CD4-positive, alpha-beta T cell (primary cell): Measurements from ENCODE around the gene ETFA. TPM values are rescaled to one million over a fixed set of nuclear protein-coding genes. Genes with fewer than 3 reads are reported as not detected.

Experiments used
- ATAC-seq: fragments of 200-7000 bp; cut with Tn5 transposase; one replicate; pipeline ENCODE4 v1.10.0; 2022; ENCODE audit warnings: mild to moderate bottlenecking; ENCODE audit not compliant: poor library complexity
- CTCF ChIA-PET: fragments of 350-600 bp; sonication (Branson Sonifier 250); formaldehyde crosslinking; loops from one replicate; lab custom pipeline; 2021; ENCODE audit warnings: antibody characterized with exemption, inconsistent platforms; lab: Charles Lee
- POLR2A ChIA-PET: fragments of 350-600 bp; sonication (Branson Sonifier 250); formaldehyde crosslinking; loops from one replicate; lab custom pipeline; 2021; ENCODE audit warnings: antibody characterized with exemption, inconsistent platforms; lab: Charles Lee
- DNase-seq, 14 experiments: peaks; one replicate each; pipeline ENCODE4 v3.0.0-alpha.2; 2013 to 2020; ENCODE audit warnings: mixed read lengths in 2 of 14
- H3K27ac ChIP-seq, 2 donors: one replicate each; pipeline versions ENCODE4 v1.5.1 to v1.7.0; 2013; ENCODE audit warnings: low read length in 2 of 2, low read depth in 1 of 2, mild to moderate bottlenecking in 1 of 2
- H3K27me3 ChIP-seq, 2 experiments: 1 replicate in 1 of 2; 2 replicates in 1 of 2; pipeline versions ENCODE4 v1.6.1 to v1.7.0; 2013; ENCODE audit warnings: low read length in 2 of 2, control low read depth in 1 of 2, mild to moderate bottlenecking in 1 of 2, moderate library complexity in 1 of 2; ENCODE audit not compliant: insufficient read depth in 2 of 2, control insufficient read depth in 1 of 2
- H3K36me3 ChIP-seq: one replicate; pipeline ENCODE4 v1.6.1; 2013; ENCODE audit warnings: low read length, control low read depth; ENCODE audit not compliant: insufficient read depth
- H3K4me1 ChIP-seq: one replicate; pipeline ENCODE4 v1.6.1; 2013; ENCODE audit warnings: low read length, control low read depth; ENCODE audit not compliant: insufficient read depth
- H3K4me3 ChIP-seq: one replicate; pipeline ENCODE4 v1.5.1; 2013; ENCODE audit warnings: mild to moderate bottlenecking, low read length, moderate library complexity
- H3K9me3 ChIP-seq, 2 experiments: 1 replicate in 1 of 2; 2 replicates in 1 of 2; pipeline versions ENCODE4 v1.6.1 to v1.7.0; 2013; ENCODE audit warnings: low read length in 2 of 2, mild to moderate bottlenecking in 2 of 2, control low read depth in 1 of 2, moderate library complexity in 1 of 2; ENCODE audit not compliant: control insufficient read depth in 1 of 2, insufficient read depth in 1 of 2
- H3K27ac Mint-ChIP-seq: one replicate; pipeline ENCODE4 v1.8.0; 2020; ENCODE audit warnings: mixed read lengths
- H3K27me3 Mint-ChIP-seq: one replicate; pipeline ENCODE4 v1.8.0; 2021; ENCODE audit warnings: mixed read lengths
- H3K36me3 Mint-ChIP-seq: one replicate; pipeline ENCODE4 v1.8.0; 2021; ENCODE audit warnings: low read depth, mixed read lengths
- H3K4me1 Mint-ChIP-seq: one replicate; pipeline ENCODE4 v1.8.0; 2021; ENCODE audit warnings: low read depth, mixed read lengths
- H3K4me3 Mint-ChIP-seq: one replicate; pipeline ENCODE4 v1.8.0; 2020; ENCODE audit warnings: mild to moderate bottlenecking, mixed read lengths
- H3K9me3 Mint-ChIP-seq: one replicate; pipeline ENCODE4 v1.8.0; 2020; ENCODE audit warnings: mixed read lengths
- intact Hi-C, 2 experiments: fragments of 100-400 bp; cut with DNase I in 1 of 2; cut with micrococcal nuclease in 1 of 2; formaldehyde crosslinking; loops; one replicate each; pipeline versions ENCODE4 v1.15.1 to v1.9.0; 2023 to 2025; cut with DNase I, micrococcal nuclease
- total RNA-seq, 174 experiments: library from RNA in 2 of 174; stranded (reverse) in 2 of 174; gene quantifications; one replicate each; pipeline ENCODE4 v1.2.3 and lab custom pipeline; 2021 to 2026
- TF ChIP-seq, protein P1 (sequence below): fragments of 200-600 bp; IDR thresholded peaks from one replicate; pipeline ENCODE4 v1.8.0; 2022; ENCODE audit warnings: antibody characterized with exemption, mild to moderate bottlenecking

ETFA gene
- total RNA-seq, 2 experiments from 2014 or later = 11.4 to 15.2 TPM

DNA sequence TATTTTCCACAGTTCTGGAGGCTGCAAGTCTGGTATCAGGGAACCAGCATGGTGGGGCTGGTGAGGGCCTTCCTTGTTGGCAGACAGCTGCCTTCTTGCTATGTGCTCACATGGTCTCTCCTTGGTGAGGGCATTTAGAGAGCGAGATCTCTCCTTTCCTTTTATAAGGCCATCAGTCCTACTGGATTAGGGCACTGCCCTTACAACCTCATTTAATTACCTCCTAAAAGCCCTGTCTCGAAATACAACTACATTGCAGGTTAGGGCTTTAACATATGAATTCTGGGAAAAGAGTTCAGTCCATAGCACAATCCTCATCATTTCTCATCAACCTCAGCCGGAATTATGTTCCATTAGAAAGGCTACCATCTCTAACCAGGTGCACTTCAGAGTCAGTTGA is 47.2 kb upstream of the ETFA start:
- no peaks in the 10 kb centered on the region for H3K4me1 Mint-ChIP-seq
- no peak overlapping the region for H3K27ac Mint-ChIP-seq
- H3K27ac ChIP-seq = no peak overlapping the region
- no peaks in the 10 kb centered on the region for H3K9me3 ChIP-seq
- DNase-seq = no peak
- POLR2A ChIA-PET = no interaction called here
- TF ChIP-seq, protein P1, sequence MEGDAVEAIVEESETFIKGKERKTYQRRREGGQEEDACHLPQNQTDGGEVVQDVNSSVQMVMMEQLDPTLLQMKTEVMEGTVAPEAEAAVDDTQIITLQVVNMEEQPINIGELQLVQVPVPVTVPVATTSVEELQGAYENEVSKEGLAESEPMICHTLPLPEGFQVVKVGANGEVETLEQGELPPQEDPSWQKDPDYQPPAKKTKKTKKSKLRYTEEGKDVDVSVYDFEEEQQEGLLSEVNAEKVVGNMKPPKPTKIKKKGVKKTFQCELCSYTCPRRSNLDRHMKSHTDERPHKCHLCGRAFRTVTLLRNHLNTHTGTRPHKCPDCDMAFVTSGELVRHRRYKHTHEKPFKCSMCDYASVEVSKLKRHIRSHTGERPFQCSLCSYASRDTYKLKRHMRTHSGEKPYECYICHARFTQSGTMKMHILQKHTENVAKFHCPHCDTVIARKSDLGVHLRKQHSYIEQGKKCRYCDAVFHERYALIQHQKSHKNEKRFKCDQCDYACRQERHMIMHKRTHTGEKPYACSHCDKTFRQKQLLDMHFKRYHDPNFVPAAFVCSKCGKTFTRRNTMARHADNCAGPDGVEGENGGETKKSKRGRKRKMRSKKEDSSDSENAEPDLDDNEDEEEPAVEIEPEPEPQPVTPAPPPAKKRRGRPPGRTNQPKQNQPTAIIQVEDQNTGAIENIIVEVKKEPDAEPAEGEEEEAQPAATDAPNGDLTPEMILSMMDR = no peak
- H3K36me3 Mint-ChIP-seq = peaks cover 10% of the 10 kb centered on the region
- no peaks in the 10 kb centered on the region for H3K27me3 ChIP-seq
- H3K4me1 ChIP-seq = no peaks in the 10 kb centered on the region
- H3K27me3 Mint-ChIP-seq = no peaks in the 10 kb centered on the region
- intact Hi-C loops = no loop called here
- no peaks in the 10 kb centered on the region for H3K36me3 ChIP-seq
- no peak overlapping the region for H3K4me3 ChIP-seq
- CTCF ChIA-PET = no interaction called here
- no peak overlapping the region for H3K4me3 Mint-ChIP-seq
- no peak for ATAC-seq
- H3K9me3 Mint-ChIP-seq = no peaks in the 10 kb centered on the region

DNA sequence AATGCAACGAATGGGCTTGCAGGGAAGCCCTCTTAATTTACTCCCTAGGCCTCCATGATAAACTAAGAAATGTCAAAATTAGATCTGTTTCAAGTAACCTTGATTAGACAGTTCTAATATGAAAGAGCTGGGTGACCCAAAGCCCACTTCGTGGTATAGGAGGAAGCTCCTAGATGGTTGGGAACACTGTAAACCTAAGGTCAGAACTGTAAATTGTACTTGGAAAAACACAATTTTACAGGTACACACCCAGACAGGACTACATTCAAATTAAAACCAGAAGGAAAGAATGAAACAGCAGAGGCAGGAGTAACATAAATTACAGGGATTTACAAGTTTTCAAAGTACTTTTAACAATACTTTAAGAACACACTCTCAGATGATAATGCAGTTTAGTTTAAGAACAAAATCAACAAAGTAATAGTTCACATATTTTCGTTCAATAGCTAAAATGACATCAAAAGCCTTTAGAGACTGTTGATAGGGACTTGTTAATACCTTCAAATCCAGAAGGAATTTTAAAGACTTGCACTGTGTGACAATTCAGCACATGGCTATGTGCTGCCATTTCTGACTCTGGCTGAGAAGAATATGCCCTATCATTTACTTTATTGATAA is 43.7 kb upstream of the ETFA start:
- Mint-ChIP-seq H3K27ac (no peak overlapping the region), H3K9me3 (no peaks in the 10 kb centered on the region), H3K36me3 (peaks cover 16% of the 10 kb centered on the region), H3K27me3 (no peaks in the 10 kb centered on the region), H3K4me3 (no peak overlapping the region), H3K4me1 (no peaks in the 10 kb centered on the region)
- no peaks in the 10 kb centered on the region for H3K27me3 ChIP-seq
- POLR2A ChIA-PET = no interaction called here
- DNase-seq = no peak
- no peak overlapping the region for H3K4me3 ChIP-seq
- H3K9me3 ChIP-seq = no peaks in the 10 kb centered on the region
- TF ChIP-seq, protein P1 = no peak
- H3K27ac ChIP-seq = no peak overlapping the region
- CTCF ChIA-PET = interaction anchor here (1.0 kb wide), 1 partner anchor 10 kb away, joined by 3 read pairs; no protein-coding TSS in a partner anchor
- no peak for ATAC-seq
- no peaks in the 10 kb centered on the region for H3K36me3 ChIP-seq
- intact Hi-C loops = no loop called here
- no peaks in the 10 kb centered on the region for H3K4me1 ChIP-seq

DNA sequence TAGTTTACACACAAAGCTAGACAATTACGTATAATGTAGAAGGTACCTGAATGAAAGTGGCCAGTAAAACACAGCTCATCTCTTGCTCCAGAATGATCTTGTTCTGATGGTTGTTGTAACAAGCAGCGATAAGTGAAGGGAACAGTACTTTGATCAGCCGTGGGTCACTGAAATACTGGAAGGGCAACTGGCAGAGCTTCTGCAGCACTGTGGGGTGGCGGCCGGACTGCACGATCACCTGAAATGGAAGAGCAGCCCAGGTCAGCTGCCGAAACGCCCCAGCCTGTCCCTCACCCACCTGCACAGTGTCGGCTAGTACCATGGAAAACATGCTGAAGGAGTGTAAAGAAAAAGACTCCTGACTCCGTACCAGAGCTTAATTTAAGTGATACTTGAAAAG is 42.6 kb upstream of the ETFA start:
- H3K9me3 Mint-ChIP-seq = no peaks in the 10 kb centered on the region
- POLR2A ChIA-PET = interaction anchor here (0.7 kb wide), 1 partner anchor 11 kb away, joined by 3 read pairs; no protein-coding TSS in a partner anchor
- CTCF ChIA-PET = no interaction called here
- intact Hi-C loops = no loop called here
- ATAC-seq (no peak), DNase-seq (no peak)
- peaks cover 21% of the 10 kb centered on the region for H3K36me3 Mint-ChIP-seq
- Histone ChIP-seq H3K4me1 (no peaks in the 10 kb centered on the region), H3K27me3 (no peaks in the 10 kb centered on the region), H3K9me3 (no peaks in the 10 kb centered on the region), H3K27ac (no peak overlapping the region), H3K4me3 (no peak overlapping the region), H3K36me3 (no peaks in the 10 kb centered on the region)
- no peaks in the 10 kb centered on the region for H3K4me1 Mint-ChIP-seq
- no peak overlapping the region for H3K27ac Mint-ChIP-seq
- no peak overlapping the region for H3K4me3 Mint-ChIP-seq
- peaks cover 6% of the 10 kb centered on the region for H3K27me3 Mint-ChIP-seq
- TF ChIP-seq, protein P1 = no peak
